ENCODE data around the gene IFI35. TPM values are rescaled to one million over a fixed set of nuclear protein-coding genes. Genes with fewer than 3 reads are reported as not detected.
A peak's percentile ranks its signal among the peaks of the same experiment; 100 is the strongest.

The IFI35 gene
- total RNA-seq, 2 experiments from 2014 or later, result 43.9 to 50.5 TPM

GRCh38 chr17:43019418-43019817, 12.8 kb downstream of the IFI35 start:
- peaks cover 29% of the 10 kb centered on the region for H3K4me1 Mint-ChIP-seq (ENCODE audit: low read depth)
- no peaks in the 10 kb centered on the region for H3K36me3 Mint-ChIP-seq (ENCODE audit: low read depth)
- H3K4me3 Mint-ChIP-seq, result no peak overlapping the region
- H3K9me3 Mint-ChIP-seq, result no peaks in the 10 kb centered on the region
- H3K27me3 Mint-ChIP-seq (ENCODE audit: low read depth), result no peaks in the 10 kb centered on the region
- no peak for DNase-seq
- CTCF ChIA-PET, result no interaction called here
- intact Hi-C loops (cut with micrococcal nuclease), result no loop called here
- H3K27ac Mint-ChIP-seq, result no peak overlapping the region

GRCh38 chr17:43020030-43020621, 13.5 kb downstream of the IFI35 start:
- CTCF ChIA-PET, result interaction anchor here (0.5 to 1.7 kb wide), 3 partner anchors 13 to 60 kb away, joined by 3 to 5 read pairs (median 3); partner anchors contain the start of gene IFI35
- H3K4me1 Mint-ChIP-seq (ENCODE audit: low read depth), result peaks cover 34% of the 10 kb centered on the region
- H3K9me3 Mint-ChIP-seq, result no peaks in the 10 kb centered on the region
- no peaks in the 10 kb centered on the region for H3K27me3 Mint-ChIP-seq (ENCODE audit: low read depth)
- intact Hi-C loops (cut with micrococcal nuclease), result no loop called here
- H3K36me3 Mint-ChIP-seq (ENCODE audit: low read depth), result no peaks in the 10 kb centered on the region
- no peak overlapping the region for H3K27ac Mint-ChIP-seq
- DNase-seq, result no peak
- H3K4me3 Mint-ChIP-seq, result peak overlapping the region; percentile 21

GRCh38 chr17:43020789-43021740, 14.5 kb downstream of the IFI35 start:
- peaks cover 34% of the 10 kb centered on the region for H3K4me1 Mint-ChIP-seq (ENCODE audit: low read depth)
- DNase-seq, result no peak
- intact Hi-C loops (cut with micrococcal nuclease), result no loop called here
- CTCF ChIA-PET, result interaction anchor here (0.5 to 1.7 kb wide), 4 partner anchors 14 to 61 kb away, joined by 3 to 5 read pairs (median 4); partner anchors contain the start of gene IFI35
- H3K27me3 Mint-ChIP-seq (ENCODE audit: low read depth), result no peaks in the 10 kb centered on the region
- no peaks in the 10 kb centered on the region for H3K36me3 Mint-ChIP-seq (ENCODE audit: low read depth)
- H3K27ac Mint-ChIP-seq, result no peak overlapping the region
- H3K4me3 Mint-ChIP-seq, result peak overlapping the region; percentile 82
- no peaks in the 10 kb centered on the region for H3K9me3 Mint-ChIP-seq

- peak; percentile 56 for DNase-seq
- intact Hi-C loops (cut with micrococcal nuclease), result no loop called here
- H3K27me3 Mint-ChIP-seq (ENCODE audit: low read depth), result no peaks in the 10 kb centered on the region
- peaks cover 34% of the 10 kb centered on the region for H3K4me1 Mint-ChIP-seq (ENCODE audit: low read depth)
- H3K36me3 Mint-ChIP-seq (ENCODE audit: low read depth), result no peaks in the 10 kb centered on the region
- CTCF ChIA-PET, result interaction anchor here (0.9 to 1.7 kb wide), 2 partner anchors 16 to 25 kb away, joined by 5 read pairs; partner anchors contain the start of gene IFI35
- H3K9me3 Mint-ChIP-seq, result no peaks in the 10 kb centered on the region
- H3K27ac Mint-ChIP-seq, result no peak within 1 kb of the TSS
- peak within 1 kb of the TSS; percentile 82 for H3K4me3 Mint-ChIP-seq
These were observed 15.3 kb downstream of the IFI35 start, which contains the start of gene VAT1 for GRCh38 chr17:43021741-43022512. VAT1 (minus strand) TSS chr17:43022385; CDS start chr17:43022322, 63 bp downstream.

DNA sequence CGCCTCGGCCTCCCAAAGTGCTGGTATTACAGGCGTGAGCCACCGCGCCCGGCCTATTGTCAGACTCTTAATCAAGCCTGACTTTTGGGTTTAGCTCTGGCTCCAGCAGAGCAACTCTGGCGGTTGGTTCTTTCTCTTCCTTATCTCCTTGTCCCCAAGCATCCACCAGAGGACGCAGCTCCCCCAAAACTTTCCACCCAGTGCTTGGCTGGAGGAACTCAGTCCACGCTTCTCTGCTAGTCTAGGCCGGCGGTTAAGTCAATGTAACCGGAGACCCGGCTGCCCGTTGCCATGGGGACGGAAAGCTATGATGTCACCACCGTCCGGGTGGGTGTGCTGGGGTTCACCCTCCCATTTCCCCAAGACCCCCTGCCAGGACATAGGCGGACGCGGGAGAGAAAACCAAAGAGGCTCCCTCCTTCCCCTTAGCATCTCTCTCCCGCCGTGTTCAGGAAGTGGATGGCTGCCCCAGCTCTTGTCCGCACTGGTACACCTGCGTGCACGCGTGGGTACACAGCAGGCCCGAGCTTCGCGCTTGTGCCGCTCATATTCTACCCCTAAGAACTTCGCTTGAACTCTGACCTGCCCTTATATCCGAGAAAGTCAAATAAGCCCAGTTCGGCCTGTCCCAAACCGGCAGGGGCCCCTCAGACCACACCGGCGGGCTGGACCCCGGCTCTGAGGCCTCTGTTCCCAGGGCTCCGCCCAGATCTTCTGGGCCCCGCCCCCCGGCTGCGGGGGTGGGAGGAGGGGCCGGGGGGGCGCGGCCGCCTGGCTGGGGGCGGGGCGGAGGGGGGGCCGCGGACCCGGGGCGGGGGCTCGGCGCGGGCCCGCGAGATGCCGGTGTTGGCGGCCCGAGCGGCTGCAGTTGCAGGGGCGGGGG, 18.1 kb downstream of the IFI35 start, which contains the start of gene RND2:
RND2 (plus strand) TSS at position 825 of the 883 bp plus-strand sequence. CDS start 117 bp downstream, outside the sequence.
- CTCF ChIA-PET, result interaction anchor here (0.7 to 1.4 kb wide), 9 partner anchors 12 to 458 kb away, joined by 3 to 7 read pairs (median 3); partner anchors contain the start of genes BECN1 and RPL27
- no peaks in the 10 kb centered on the region for H3K9me3 Mint-ChIP-seq
- no peak within 1 kb of the TSS for H3K27ac Mint-ChIP-seq
- peak within 1 kb of the TSS; percentile 80 for H3K4me3 Mint-ChIP-seq
- H3K27me3 Mint-ChIP-seq (ENCODE audit: low read depth), result no peaks in the 10 kb centered on the region
- intact Hi-C loops (cut with micrococcal nuclease), result loop anchor here (1.0 kb wide), 3 partner anchors 101 to 291 kb away; partner anchors contain the start of gene BRCA1
- H3K36me3 Mint-ChIP-seq (ENCODE audit: low read depth), result no peaks in the 10 kb centered on the region
- peaks cover 24% of the 10 kb centered on the region for H3K4me1 Mint-ChIP-seq (ENCODE audit: low read depth)
- DNase-seq, result peak; percentile 90

- no peaks in the 10 kb centered on the region for H3K36me3 Mint-ChIP-seq (ENCODE audit: low read depth)
- no peak overlapping the region for H3K27ac Mint-ChIP-seq
- peaks cover 18% of the 10 kb centered on the region for H3K4me1 Mint-ChIP-seq (ENCODE audit: low read depth)
- CTCF ChIA-PET, result no interaction called here
- no peaks in the 10 kb centered on the region for H3K27me3 Mint-ChIP-seq (ENCODE audit: low read depth)
- DNase-seq, result no peak
- H3K9me3 Mint-ChIP-seq, result no peaks in the 10 kb centered on the region
- intact Hi-C loops (cut with micrococcal nuclease), result no loop called here
- H3K4me3 Mint-ChIP-seq, result peak overlapping the region; percentile 45
These were observed 18.7 kb downstream of the IFI35 start for GRCh38 chr17:43025290-43025657.

GRCh38 chr17:43025766-43026537, 19.4 kb downstream of the IFI35 start:
- H3K27ac Mint-ChIP-seq, result no peak overlapping the region
- H3K4me1 Mint-ChIP-seq (ENCODE audit: low read depth), result peaks cover 17% of the 10 kb centered on the region
- no peak overlapping the region for H3K4me3 Mint-ChIP-seq
- no peak for DNase-seq
- no peaks in the 10 kb centered on the region for H3K27me3 Mint-ChIP-seq (ENCODE audit: low read depth)
- H3K9me3 Mint-ChIP-seq, result no peaks in the 10 kb centered on the region
- no peaks in the 10 kb centered on the region for H3K36me3 Mint-ChIP-seq (ENCODE audit: low read depth)
- intact Hi-C loops (cut with micrococcal nuclease), result no loop called here
- CTCF ChIA-PET, result no interaction called here

GRCh38 chr17:43026595-43026994, 20.0 kb downstream of the IFI35 start:
- Mint-ChIP-seq H3K27ac (no peak overlapping the region), H3K4me1 (ENCODE audit: low read depth) (peaks cover 12% of the 10 kb centered on the region), H3K9me3 (no peaks in the 10 kb centered on the region), H3K4me3 (no peak overlapping the region), H3K36me3 (ENCODE audit: low read depth) (no peaks in the 10 kb centered on the region), H3K27me3 (ENCODE audit: low read depth) (no peaks in the 10 kb centered on the region)
- CTCF ChIA-PET, result interaction anchor here (0.6 kb wide), 1 partner anchor 346 kb away, joined by 3 read pairs; no protein-coding TSS in a partner anchor
- no peak for DNase-seq
- intact Hi-C loops (cut with micrococcal nuclease), result no loop called here

GRCh38 chr17:43027091-43028032, 20.8 kb downstream of the IFI35 start:
- intact Hi-C loops (cut with micrococcal nuclease), result no loop called here
- no peak overlapping the region for H3K4me3 Mint-ChIP-seq
- H3K4me1 Mint-ChIP-seq (ENCODE audit: low read depth), result peaks cover 9% of the 10 kb centered on the region
- no peaks in the 10 kb centered on the region for H3K9me3 Mint-ChIP-seq
- no peak overlapping the region for H3K27ac Mint-ChIP-seq
- no peak for DNase-seq
- CTCF ChIA-PET, result interaction anchor here (0.6 kb wide), 1 partner anchor 347 kb away, joined by 3 read pairs; no protein-coding TSS in a partner anchor
- no peaks in the 10 kb centered on the region for H3K27me3 Mint-ChIP-seq (ENCODE audit: low read depth)
- no peaks in the 10 kb centered on the region for H3K36me3 Mint-ChIP-seq (ENCODE audit: low read depth)

Data from activated naive CD4-positive, alpha-beta T cell treated with anti-CD3 and anti-CD28 coated beads for 36 hours (primary cell).